Measurements from ENCODE around the gene GNG7. TPM values are rescaled to one million over a fixed set of nuclear protein-coding genes. Genes with fewer than 3 reads are reported as not detected.

The GNG7 gene
- 2.4 TPM for polyA plus RNA-seq (ENCODE audit: insufficient read length)

DNA sequence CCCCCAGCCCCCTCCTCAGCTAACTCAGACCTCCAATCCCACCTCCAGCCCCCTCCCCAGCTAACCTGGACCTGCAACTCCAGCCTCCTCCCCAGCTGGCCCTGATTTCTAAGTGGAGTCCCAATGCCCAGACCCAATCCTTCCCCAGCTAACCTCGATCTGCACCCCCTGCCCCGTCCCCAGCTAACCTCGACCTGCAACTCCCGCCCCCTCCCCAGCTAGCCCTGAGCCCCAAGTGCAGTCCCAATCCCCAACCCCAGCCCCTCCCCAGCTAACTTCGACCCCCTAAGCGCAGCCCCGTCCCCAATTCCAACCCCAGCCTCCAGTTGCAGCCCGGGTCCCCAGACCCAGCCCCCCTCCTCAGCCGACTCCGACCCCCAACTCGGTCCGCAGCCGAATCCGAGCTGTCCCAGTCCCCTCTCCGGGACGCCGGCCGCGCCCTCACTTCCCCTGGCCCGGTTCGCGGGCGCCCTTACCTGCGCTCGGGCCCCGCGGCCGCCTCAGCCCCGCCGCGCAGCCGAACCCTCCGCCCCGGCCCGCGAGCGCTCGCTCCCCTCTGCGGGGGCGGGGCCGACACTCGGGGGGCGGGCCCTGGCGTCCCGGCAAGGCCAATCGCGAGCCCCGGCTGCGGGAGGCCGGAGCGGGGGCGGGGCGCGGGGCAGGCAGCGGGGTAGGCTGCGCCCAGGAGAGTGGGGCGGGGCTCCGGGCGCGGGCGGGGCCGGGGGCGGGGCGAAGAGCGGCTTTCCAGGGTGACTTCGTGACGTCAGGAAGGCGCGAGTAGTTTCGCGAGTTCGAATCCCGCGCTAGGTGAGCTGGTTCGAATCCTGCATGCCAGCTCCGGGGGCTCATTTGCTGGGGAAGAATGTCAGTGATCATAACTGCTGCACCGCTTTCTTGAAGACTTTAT is at the start of gene GNG7:
TSS of gene GNG7 (minus strand) at position 525 of the 907 bp plus-strand sequence. CDS start 182,006 bp downstream, outside the sequence.
- no peak for DNase-seq (ENCODE audit: low read depth)

DNA sequence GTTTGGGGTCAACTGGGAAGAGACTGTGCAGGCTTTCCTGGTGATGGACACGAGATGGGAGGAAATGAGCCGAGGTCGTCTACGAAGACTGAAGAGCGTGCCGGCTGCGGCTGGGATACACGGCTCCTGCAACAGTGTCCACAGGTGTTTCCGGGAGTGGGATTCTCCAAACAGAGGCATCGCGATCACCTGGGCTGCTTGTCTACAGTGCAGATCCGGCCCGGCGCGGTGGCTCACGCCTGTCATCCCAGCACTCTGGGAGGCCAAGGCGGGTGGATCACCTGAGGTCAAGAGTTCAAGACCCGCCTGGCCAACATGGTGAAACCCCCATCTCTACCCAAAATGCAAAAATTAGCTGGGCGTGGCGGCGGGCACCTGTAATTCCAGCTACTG is 48.9 kb upstream of the GNG7 start:
- DNase-seq (ENCODE audit: low read depth) = no peak

DNA sequence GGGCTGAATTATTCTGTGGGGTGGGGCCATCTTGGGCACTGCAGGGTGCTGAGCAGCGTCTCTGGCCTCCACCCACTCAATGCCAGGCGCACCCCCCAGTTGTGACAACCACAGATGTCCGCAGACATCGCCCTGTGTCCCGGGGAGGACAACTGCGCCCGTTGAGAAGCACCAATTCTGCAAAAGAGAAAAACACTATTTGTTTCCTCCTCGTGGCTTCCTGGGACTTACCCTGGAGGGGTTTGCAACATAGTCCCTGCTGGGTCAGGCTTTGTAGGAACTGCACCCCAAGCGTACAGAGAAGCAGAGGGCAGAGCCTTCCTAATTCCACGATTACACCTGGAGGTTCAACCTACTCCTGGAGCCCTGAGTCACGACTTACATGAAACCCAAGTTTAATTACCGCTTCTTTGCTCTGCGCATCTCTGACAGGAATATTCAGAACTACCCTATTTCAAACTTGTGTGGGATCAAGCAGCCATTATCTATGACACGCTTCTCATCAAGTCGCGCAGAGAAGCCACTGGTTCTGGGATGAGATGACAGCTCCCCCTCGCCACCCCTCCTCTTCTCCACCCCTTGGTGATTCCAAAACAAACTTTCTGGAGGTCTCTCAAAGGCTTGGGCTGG is 48.4 kb upstream of the GNG7 start:
- no peak for DNase-seq (ENCODE audit: low read depth)

GRCh38 chr19:2747349-2747748 is 44.9 kb upstream of the GNG7 start:
- no peak for DNase-seq (ENCODE audit: low read depth)

GRCh38 chr19:2744113-2744512 is 41.6 kb upstream of the GNG7 start:
- no peak for DNase-seq (ENCODE audit: low read depth)

DNA sequence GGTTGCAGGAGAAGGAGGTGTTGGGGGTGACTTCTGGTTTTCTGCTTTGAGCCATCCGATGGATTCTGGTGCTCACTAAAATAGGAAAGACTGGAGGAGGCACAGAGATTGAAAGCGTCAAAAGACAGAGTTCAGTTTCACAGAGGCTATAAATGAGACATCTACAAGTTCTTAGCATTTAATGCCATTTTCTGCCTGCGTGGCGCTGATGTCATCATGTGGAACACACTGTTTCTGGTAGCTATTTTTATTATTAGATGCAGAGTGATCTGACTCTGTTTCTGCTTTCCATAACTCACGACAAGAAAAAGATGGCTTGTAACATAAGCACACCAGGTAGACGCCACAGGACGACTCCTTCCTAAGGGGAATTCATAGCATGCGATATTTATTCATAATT is 40.6 kb upstream of the GNG7 start:
- DNase-seq (ENCODE audit: low read depth) = no peak

- no peak for DNase-seq (ENCODE audit: low read depth)
Measured at GRCh38 chr19:2740314-2740656, 37.8 kb upstream of the GNG7 start.

DNA sequence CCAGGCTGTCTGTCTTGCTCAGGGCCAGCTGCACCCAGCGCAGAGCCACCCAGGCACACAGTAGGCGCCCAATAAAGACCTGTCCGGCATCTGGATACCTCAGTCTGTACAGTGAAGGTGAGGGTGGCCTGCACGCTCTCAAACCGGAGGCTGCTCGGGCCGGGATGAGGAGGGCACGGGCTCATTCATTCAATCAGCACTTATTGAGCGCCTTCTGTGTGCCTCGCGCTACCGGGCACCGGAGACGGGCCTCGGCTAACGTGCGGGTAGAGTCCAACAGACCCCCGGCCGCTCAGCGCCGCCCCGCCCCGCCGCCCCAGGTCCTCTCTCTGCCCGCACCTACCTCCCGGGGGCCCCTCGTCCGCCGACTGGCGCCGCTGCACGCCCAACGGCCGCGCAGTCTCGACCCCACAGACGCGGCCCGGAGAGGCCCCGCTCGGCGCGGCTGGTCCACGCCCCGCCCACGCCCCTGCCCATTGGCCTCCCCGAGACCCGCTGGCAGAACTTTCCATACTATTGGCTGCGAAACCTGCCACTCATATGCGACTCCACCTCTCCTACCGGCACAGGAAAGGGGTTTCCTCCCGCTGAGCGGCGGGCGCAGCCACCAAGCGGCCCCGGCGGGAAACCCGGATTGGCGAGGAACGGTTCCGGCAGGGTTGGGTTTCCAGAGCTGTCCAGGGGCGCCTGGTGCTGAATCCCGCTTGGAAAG is 37.3 kb upstream of the GNG7 start, which contains the start of gene SLC39A3:
TSS of gene SLC39A3 (minus strand) at position 416 of the 712 bp plus-strand sequence. CDS start 2,760 bp downstream, outside the sequence.
- peak; percentile 98 for DNase-seq (ENCODE audit: low read depth)

DNA sequence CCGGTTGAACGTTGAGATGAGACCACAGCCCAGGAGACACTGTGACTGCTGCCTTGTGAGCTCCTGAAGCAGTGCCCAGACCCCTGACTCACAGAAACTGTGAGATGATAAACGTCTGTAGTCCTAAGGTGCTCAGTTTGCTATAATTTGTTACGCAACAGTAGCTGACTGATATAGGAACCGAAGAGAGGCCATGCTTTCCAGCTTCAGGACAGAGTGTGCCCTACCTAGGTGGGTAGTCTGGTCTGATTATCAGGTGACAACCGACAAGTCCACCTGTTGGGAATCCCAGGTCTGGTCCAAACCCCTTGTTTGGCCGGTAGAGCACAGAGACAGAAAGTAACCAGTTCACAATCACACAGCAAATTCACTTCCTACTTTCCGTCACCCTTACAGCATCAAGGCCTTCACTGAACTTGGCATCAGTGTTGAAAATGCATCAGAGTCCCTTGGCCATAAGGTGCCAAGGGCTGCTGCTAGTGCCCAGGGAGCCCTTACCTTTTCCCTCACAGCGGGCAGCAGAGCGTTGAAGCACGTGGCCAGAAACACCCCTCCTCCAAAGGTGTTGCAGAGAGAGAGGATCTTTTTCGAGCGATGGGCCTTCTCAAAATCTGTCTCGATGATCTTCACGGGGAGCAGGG is 34.2 kb upstream of the GNG7 start:
- no peak for DNase-seq (ENCODE audit: low read depth)

DNA sequence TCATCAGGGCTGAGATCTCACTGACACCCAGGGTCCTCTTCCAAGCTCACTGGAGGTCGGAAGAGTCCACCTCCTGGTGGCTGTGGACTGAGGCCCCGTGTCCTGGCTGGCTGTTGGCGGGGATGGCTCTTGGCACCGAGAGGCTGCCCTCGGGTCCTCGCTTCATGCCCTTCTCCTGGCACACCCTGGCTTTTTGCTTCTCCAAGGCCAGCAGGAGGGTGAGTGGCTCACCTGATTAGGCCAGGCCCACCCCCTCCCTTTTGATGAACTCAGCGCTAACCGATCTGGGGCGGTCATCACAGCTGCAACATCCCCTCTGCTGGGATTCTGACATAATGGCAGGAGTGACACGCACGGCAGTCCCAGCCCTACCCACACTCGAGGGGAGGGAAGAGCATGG is 32.9 kb upstream of the GNG7 start:
- no peak for DNase-seq (ENCODE audit: low read depth)

DNA sequence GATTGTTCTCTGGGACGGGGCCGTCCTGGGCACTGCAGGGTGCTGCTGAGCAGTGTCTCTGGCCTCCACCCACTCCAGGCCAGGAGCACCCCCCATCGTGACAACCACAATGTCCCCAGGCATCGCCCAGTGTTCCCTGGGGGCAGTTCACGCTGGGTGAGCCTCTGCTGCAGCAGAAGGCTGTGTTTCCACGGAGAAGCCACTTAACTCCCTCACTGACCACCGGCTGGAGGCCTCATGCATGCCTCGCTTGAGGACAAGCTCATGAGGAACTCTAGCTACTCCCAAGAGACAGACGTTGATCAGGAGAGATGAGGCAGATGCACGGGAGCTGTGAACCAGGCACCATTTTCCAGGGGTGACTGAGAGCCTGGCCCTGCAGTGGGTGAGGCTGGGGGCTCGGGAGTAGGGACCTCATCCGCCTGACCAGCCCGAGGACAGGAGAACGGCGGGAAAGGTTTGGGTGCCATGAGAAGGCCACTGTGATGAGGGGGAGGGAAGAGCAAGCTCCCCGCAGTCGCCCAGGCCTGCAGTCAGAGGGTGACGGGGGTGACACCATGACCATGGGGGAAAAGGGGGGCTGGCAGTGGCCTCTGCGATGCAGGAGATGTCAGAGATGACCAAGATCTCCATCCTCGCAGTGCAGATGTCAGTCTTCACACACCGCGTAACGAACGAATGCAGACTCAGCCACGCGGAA is 32.2 kb upstream of the GNG7 start:
- DNase-seq (ENCODE audit: low read depth) = no peak

GRCh38 chr19:2733930-2734588 is 31.6 kb upstream of the GNG7 start:
- no peak for DNase-seq (ENCODE audit: low read depth)

DNA sequence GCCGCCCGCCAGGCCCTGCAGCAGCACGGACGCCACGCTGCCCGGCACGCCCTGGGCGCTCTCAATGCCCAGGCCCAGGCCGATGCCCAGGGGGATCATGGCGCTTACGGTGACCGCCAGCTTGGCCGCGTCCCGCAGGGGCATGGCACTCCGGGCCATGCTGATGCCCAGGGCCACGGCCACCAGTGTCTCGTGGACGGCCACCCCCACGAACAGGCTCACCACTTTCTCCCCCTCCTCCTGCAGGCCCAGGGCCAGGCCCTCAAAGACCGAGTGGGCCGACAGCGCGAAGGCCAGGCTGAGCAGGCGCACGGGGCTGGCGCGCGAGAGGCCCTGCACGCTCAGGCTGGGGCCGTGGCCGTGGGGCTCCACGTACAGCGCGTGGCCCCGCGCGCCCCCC is 30.4 kb upstream of the GNG7 start:
- DNase-seq (ENCODE audit: low read depth) = no peak

GRCh38 chr19:2732157-2732725 is 29.7 kb upstream of the GNG7 start:
- DNase-seq (ENCODE audit: low read depth) = no peak

GRCh38 chr19:2731181-2731995 is 28.9 kb upstream of the GNG7 start:
- DNase-seq (ENCODE audit: low read depth) = no peak

DNA sequence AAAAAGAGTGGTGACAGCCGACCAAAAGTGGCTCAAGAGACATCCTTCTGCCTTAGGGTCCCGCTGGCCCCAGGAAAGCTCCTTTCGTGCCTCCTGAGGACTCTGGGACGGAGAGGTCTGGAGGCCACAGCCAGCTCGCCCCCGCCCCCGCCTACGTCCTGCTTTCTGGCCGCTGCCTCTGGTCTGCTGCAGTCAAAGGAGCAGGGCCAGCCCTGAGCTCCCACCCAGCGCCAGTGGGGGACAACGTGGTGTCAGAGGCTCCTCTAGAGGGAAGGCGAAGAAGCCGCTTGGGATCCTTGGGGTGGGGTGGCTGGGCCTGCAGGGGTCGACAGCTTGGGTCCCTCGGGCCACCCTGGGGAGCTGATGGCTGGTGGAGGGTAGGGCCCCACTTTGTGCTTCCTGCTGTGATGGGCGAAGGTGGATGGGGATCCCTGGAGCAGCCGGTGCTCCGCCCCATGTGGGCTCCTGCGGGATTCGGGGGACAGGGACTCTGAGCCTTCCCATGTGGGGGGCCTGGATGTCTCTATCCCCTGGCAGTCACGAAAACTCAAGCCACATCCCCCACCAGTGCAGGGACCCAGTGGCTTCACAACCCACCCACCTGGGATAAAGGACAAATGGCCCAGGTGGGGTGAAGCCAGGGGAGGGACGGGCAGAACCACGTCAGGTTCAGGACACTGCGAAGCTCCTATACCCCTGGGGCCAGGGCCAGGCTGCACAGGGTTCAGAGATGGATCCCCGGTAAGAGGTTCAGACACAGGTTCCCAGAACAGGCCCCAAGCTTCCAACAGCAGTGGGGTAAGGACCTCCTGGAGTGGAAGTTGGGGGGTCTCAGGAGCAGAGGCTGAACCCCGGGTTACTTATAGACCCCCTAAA is 27.7 kb upstream of the GNG7 start:
- no peak for DNase-seq (ENCODE audit: low read depth)

DNA sequence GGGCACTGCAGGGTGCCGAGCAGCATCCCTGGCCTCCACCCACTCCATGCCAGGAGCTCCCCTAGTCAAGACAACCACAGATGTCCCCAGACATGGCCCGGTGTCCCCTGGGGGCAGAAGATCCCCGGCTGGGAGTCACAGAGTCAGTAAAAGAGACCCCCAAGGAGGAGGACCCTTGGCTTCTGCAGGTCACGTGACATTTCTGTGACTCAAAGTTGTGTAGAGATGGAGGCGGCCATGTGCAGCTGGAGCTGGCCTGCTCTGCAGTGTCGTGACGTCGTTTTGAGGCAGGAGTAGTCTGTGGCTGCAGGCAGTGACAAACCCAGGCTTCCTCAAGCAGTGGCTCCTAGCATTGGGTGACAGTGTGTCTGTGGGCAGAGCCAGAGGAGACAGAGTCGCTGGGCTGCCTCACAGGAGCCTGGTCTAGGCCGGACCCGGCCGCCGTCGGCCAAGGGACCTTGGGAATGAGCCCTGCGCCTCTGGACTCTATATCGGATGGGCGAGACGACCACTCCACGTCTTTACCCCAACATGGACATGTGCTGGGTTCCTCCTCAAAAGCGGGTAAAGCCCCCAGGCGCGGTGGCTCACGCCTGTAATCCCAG is 26.4 kb upstream of the GNG7 start:
- DNase-seq (ENCODE audit: low read depth) = no peak

DNA sequence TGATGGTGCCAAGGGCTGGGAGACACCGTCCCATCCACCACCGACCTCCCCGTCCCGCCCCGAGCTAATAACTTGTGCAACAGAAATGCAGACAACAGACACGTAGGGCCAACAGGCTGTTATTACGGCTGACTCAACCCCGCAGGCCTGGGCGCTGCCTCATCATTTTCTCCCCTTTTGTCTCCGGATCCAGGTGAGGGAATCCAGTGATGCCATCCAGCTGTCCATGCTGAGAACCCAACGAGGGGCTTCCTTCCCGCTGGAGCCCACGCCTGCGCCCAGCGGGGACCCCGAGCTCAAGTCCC is 25.1 kb upstream of the GNG7 start:
- no peak for DNase-seq (ENCODE audit: low read depth)
